Measurements from ENCODE around the gene LRRC42.

The LRRC42 gene

DNA sequence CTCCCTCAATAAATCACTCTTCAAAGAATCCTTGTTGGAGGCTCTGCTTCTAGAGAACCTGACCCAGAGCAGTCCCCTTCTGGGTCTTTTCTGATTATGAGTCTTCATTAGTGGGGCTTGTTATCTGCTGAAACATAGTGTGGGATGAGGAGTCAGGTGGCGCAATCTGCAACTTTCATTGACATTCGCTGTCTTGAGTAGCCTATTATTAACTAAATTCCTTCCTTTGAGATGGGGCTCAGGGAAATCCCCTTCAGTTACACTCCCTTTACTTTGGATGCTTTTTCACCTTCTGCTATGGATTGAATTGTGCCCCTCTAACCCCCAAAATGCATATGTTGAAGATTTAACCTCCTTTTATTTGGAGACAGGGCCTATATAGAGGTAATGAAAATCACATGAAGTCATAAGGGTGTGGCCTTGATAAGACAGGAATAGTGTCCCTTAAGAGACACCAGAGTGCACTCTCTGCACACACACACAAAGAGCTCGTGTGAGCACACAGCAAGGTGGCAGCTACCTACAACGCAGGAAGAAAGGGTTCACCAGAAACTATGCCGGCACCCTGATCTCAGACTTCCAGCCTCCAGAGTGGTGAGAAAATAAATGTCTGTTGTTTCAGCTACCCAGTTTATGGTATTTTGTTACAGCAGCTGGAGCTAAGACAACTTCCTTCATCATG is 32.7 kb upstream of the LRRC42 start:
- no peak overlapping the region for H3K4me3 ChIP-seq (ENCODE audit: low read length in 2 of 2)
- H3K4me1 ChIP-seq (ENCODE audit: control insufficient read depth in 2 of 2, insufficient read depth in 2 of 2, low read length in 2 of 2), result no peaks in the 10 kb centered on the region
- no peaks in the 10 kb centered on the region for H3K27me3 ChIP-seq (ENCODE audit: control insufficient read depth in 2 of 2, insufficient read depth in 2 of 2, low read length in 2 of 2)
- H3K27ac ChIP-seq (ENCODE audit: low read depth in 2 of 2, low read length in 2 of 2), result no peak overlapping the region
- H3K9ac ChIP-seq (ENCODE audit: low read depth in 1 of 2, low read length in 2 of 2), result no peak overlapping the region
- peaks cover 0 to 3% of the 10 kb centered on the region in 2 donors for H3K36me3 ChIP-seq (ENCODE audit: control insufficient read depth in 2 of 2, insufficient read depth in 2 of 2, low read length in 2 of 2)
- H3K9me3 ChIP-seq (ENCODE audit: control insufficient read depth in 2 of 2, low read length in 2 of 2), result no peaks in the 10 kb centered on the region

DNA sequence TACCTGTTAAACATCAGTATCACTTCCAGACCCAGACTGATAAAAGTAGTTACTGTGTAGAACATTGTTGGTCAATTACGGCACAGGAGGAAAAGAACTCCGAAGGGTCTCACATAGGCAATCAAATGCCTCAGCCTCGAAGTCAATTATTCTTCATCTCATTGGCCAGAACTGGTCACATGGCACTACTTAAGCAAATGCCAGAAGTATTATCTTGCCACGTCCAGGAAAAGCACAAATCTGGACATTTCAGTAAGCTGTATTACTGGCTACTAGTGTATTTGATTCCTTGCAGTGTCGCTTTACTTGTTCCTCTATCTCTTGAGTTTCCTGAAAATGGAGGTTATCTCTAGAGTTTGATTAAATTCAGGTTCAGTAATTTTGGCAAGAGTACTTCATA is 27.8 kb upstream of the LRRC42 start:
- H3K9ac ChIP-seq (ENCODE audit: low read depth in 1 of 2, low read length in 2 of 2), result no peak overlapping the region
- H3K4me3 ChIP-seq (ENCODE audit: low read length in 2 of 2), result no peak overlapping the region
- peaks cover 6 to 13% of the 10 kb centered on the region in 2 donors for H3K36me3 ChIP-seq (ENCODE audit: control insufficient read depth in 2 of 2, insufficient read depth in 2 of 2, low read length in 2 of 2)
- no peak overlapping the region for H3K27ac ChIP-seq (ENCODE audit: low read depth in 2 of 2, low read length in 2 of 2)
- no peaks in the 10 kb centered on the region for H3K4me1 ChIP-seq (ENCODE audit: control insufficient read depth in 2 of 2, insufficient read depth in 2 of 2, low read length in 2 of 2)
- H3K9me3 ChIP-seq (ENCODE audit: control insufficient read depth in 2 of 2, low read length in 2 of 2), result no peaks in the 10 kb centered on the region
- no peaks in the 10 kb centered on the region for H3K27me3 ChIP-seq (ENCODE audit: control insufficient read depth in 2 of 2, insufficient read depth in 2 of 2, low read length in 2 of 2)

DNA sequence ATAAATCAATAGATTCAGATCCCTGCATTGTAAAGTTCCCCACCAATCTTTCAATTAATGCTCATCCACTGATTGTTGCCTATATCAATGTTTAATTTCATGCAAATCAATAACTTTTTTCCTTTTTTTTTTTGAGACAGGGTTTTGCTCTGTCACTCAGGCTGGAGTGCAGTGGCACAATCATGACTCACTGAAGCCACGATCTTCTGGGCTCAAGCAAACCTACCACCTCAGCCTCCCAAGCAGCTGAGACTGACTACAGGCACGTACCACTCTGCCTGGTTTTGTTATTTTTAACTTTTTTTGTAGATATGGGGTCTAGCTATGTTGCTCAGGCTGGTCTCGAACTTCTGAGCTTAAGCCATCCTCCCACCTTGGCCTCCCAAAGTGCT is 26.5 kb upstream of the LRRC42 start:
- H3K27ac ChIP-seq (ENCODE audit: low read depth in 2 of 2, low read length in 2 of 2), result no peak overlapping the region
- no peak overlapping the region for H3K4me3 ChIP-seq (ENCODE audit: low read length in 2 of 2)
- H3K36me3 ChIP-seq (ENCODE audit: control insufficient read depth in 2 of 2, insufficient read depth in 2 of 2, low read length in 2 of 2), result peaks cover 7 to 14% of the 10 kb centered on the region in 2 donors
- H3K27me3 ChIP-seq (ENCODE audit: control insufficient read depth in 2 of 2, insufficient read depth in 2 of 2, low read length in 2 of 2), result no peaks in the 10 kb centered on the region
- no peaks in the 10 kb centered on the region for H3K4me1 ChIP-seq (ENCODE audit: control insufficient read depth in 2 of 2, insufficient read depth in 2 of 2, low read length in 2 of 2)
- H3K9ac ChIP-seq (ENCODE audit: low read depth in 1 of 2, low read length in 2 of 2), result no peak overlapping the region
- no peaks in the 10 kb centered on the region for H3K9me3 ChIP-seq (ENCODE audit: control insufficient read depth in 2 of 2, low read length in 2 of 2)

GRCh38 chr1:53927376-53927881 is 18.7 kb upstream of the LRRC42 start:
- Histone ChIP-seq H3K36me3 (ENCODE audit: control insufficient read depth in 2 of 2, insufficient read depth in 2 of 2, low read length in 2 of 2) (peaks cover 4 to 22% of the 10 kb centered on the region in 2 donors), H3K27me3 (ENCODE audit: control insufficient read depth in 2 of 2, insufficient read depth in 2 of 2, low read length in 2 of 2) (no peaks in the 10 kb centered on the region), H3K4me1 (ENCODE audit: control insufficient read depth in 2 of 2, insufficient read depth in 2 of 2, low read length in 2 of 2) (no peaks in the 10 kb centered on the region), H3K9me3 (ENCODE audit: control insufficient read depth in 2 of 2, low read length in 2 of 2) (no peaks in the 10 kb centered on the region), H3K27ac (ENCODE audit: low read depth in 2 of 2, low read length in 2 of 2) (no peak overlapping the region), H3K9ac (ENCODE audit: low read depth in 1 of 2, low read length in 2 of 2) (no peak overlapping the region), H3K4me3 (ENCODE audit: low read length in 2 of 2) (no peak overlapping the region)

DNA sequence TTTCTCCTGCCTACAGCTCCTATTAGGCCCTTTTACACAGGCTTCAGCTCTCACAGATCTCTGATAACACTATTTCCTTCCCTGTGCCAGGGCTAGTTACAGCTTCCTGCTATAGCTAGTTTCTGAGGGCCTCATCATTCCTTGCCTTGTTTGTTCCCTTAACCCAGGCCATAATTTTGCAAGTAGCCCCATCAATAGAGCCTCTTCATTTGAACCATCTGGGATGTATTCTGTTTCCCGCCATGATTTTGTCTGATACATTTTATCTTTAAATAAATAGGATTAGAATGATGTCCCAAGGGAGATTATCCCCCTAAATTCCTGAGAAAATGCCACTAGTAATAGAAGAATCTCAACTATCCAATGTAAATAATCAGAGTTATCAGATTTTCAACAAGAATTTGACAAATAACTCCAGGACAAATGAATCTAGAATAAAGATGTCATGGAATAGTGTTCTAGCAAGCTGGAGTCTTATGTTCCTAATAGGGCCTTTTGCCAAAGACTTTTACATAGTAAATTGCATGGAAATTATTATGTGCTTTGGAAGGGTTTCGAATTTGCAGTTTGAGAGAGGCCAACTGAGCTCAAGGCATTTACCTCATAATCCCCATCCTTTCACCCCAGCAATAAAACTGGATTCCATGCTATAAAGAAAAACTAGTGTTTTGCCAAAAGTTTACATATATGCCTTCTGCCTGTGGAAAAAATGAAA is 16.7 kb upstream of the LRRC42 start:
- peaks cover 0 to 2% of the 10 kb centered on the region in 2 donors for H3K9me3 ChIP-seq (ENCODE audit: control insufficient read depth in 2 of 2, low read length in 2 of 2)
- H3K36me3 ChIP-seq (ENCODE audit: control insufficient read depth in 2 of 2, insufficient read depth in 2 of 2, low read length in 2 of 2), result peaks cover 0 to 19% of the 10 kb centered on the region in 2 donors
- H3K4me1 ChIP-seq (ENCODE audit: control insufficient read depth in 2 of 2, insufficient read depth in 2 of 2, low read length in 2 of 2), result no peaks in the 10 kb centered on the region

DNA sequence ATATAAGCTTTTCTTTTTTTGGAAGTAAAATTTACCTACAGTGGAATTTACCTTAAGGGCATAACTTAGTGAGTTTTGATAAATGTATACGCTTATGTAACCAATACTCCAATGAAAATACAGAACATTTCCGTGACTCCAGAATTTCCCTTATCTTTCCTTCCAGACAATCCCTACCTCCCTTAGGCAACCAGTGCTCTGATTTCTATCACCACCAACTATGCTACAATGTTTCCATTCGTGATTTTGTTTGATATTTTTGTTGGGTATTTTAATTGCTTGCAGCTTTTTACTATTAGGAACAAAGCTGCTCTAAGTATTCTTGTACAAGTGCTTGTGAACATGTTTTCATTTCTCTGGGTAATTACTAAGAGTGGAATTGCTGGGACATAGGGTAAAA is 15.2 kb upstream of the LRRC42 start:
- Histone ChIP-seq H3K9ac (ENCODE audit: low read depth in 1 of 2, low read length in 2 of 2) (no peak overlapping the region), H3K36me3 (ENCODE audit: control insufficient read depth in 2 of 2, insufficient read depth in 2 of 2, low read length in 2 of 2) (peaks cover 0 to 19% of the 10 kb centered on the region in 2 donors), H3K27ac (ENCODE audit: low read depth in 2 of 2, low read length in 2 of 2) (no peak overlapping the region), H3K4me1 (ENCODE audit: control insufficient read depth in 2 of 2, insufficient read depth in 2 of 2, low read length in 2 of 2) (no peaks in the 10 kb centered on the region), H3K27me3 (ENCODE audit: control insufficient read depth in 2 of 2, insufficient read depth in 2 of 2, low read length in 2 of 2) (no peaks in the 10 kb centered on the region), H3K4me3 (ENCODE audit: low read length in 2 of 2) (no peak overlapping the region), H3K9me3 (ENCODE audit: control insufficient read depth in 2 of 2, low read length in 2 of 2) (peaks cover 0 to 6% of the 10 kb centered on the region in 2 donors)

More for the DNA sequence above, 16.7 kb upstream of the LRRC42 start:
- no peak overlapping the region for H3K4me3 ChIP-seq (ENCODE audit: low read length in 2 of 2)
- H3K27me3 ChIP-seq (ENCODE audit: control insufficient read depth in 2 of 2, insufficient read depth in 2 of 2, low read length in 2 of 2), result no peaks in the 10 kb centered on the region
- no peak overlapping the region for H3K9ac ChIP-seq (ENCODE audit: low read depth in 1 of 2, low read length in 2 of 2)
- H3K27ac ChIP-seq (ENCODE audit: low read depth in 2 of 2, low read length in 2 of 2), result no peak overlapping the region

- Histone ChIP-seq H3K27ac (ENCODE audit: low read depth in 2 of 2, low read length in 2 of 2) (no peak overlapping the region), H3K36me3 (ENCODE audit: control insufficient read depth in 2 of 2, insufficient read depth in 2 of 2, low read length in 2 of 2) (peaks cover 0 to 19% of the 10 kb centered on the region in 2 donors), H3K9me3 (ENCODE audit: control insufficient read depth in 2 of 2, low read length in 2 of 2) (peaks cover 0 to 6% of the 10 kb centered on the region in 2 donors), H3K9ac (ENCODE audit: low read depth in 1 of 2, low read length in 2 of 2) (no peak overlapping the region), H3K4me3 (ENCODE audit: low read length in 2 of 2) (no peak overlapping the region), H3K4me1 (ENCODE audit: control insufficient read depth in 2 of 2, insufficient read depth in 2 of 2, low read length in 2 of 2) (no peaks in the 10 kb centered on the region), H3K27me3 (ENCODE audit: control insufficient read depth in 2 of 2, insufficient read depth in 2 of 2, low read length in 2 of 2) (no peaks in the 10 kb centered on the region)
These were observed 14.6 kb upstream of the LRRC42 start for GRCh38 chr1:53931523-53931922.

- Histone ChIP-seq H3K4me3 (ENCODE audit: low read length in 2 of 2) (no peak overlapping the region), H3K4me1 (ENCODE audit: control insufficient read depth in 2 of 2, insufficient read depth in 2 of 2, low read length in 2 of 2) (no peaks in the 10 kb centered on the region), H3K9me3 (ENCODE audit: control insufficient read depth in 2 of 2, low read length in 2 of 2) (peaks cover 0 to 6% of the 10 kb centered on the region in 2 donors), H3K9ac (ENCODE audit: low read depth in 1 of 2, low read length in 2 of 2) (no peak overlapping the region), H3K36me3 (ENCODE audit: control insufficient read depth in 2 of 2, insufficient read depth in 2 of 2, low read length in 2 of 2) (peaks cover 0 to 5% of the 10 kb centered on the region in 2 donors), H3K27me3 (ENCODE audit: control insufficient read depth in 2 of 2, insufficient read depth in 2 of 2, low read length in 2 of 2) (no peaks in the 10 kb centered on the region), H3K27ac (ENCODE audit: low read depth in 2 of 2, low read length in 2 of 2) (no peak overlapping the region)
These were observed 11.9 kb upstream of the LRRC42 start for GRCh38 chr1:53934170-53934765.

GRCh38 chr1:53936430-53936829 is 9.7 kb upstream of the LRRC42 start:
- no peak overlapping the region for H3K27ac ChIP-seq (ENCODE audit: low read depth in 2 of 2, low read length in 2 of 2)
- no peak overlapping the region for H3K9ac ChIP-seq (ENCODE audit: low read depth in 1 of 2, low read length in 2 of 2)
- H3K4me1 ChIP-seq (ENCODE audit: control insufficient read depth in 2 of 2, insufficient read depth in 2 of 2, low read length in 2 of 2), result no peaks in the 10 kb centered on the region
- H3K4me3 ChIP-seq (ENCODE audit: low read length in 2 of 2), result no peak overlapping the region
- H3K9me3 ChIP-seq (ENCODE audit: control insufficient read depth in 2 of 2, low read length in 2 of 2), result peaks cover 0 to 6% of the 10 kb centered on the region in 2 donors
- H3K36me3 ChIP-seq (ENCODE audit: control insufficient read depth in 2 of 2, insufficient read depth in 2 of 2, low read length in 2 of 2), result no peaks in the 10 kb centered on the region
- no peaks in the 10 kb centered on the region for H3K27me3 ChIP-seq (ENCODE audit: control insufficient read depth in 2 of 2, insufficient read depth in 2 of 2, low read length in 2 of 2)
